OCI-LY7 (cell line): ENCODE measurements around the gene KLHDC9. TPM values are rescaled to one million over a fixed set of nuclear protein-coding genes. Genes with fewer than 3 reads are reported as not detected.
A peak's percentile ranks its signal among the peaks of the same experiment; 100 is the strongest.

Source experiments
- BruUV-seq: library from RNA; stranded (reverse); fragments of 400-500 nt; replicated peaks from 2 replicates; lab custom pipeline; 2021; lab: Mats Ljungman, UMichigan
- CTCF ChIA-PET: fragments of 300-600 bp; sonication (Branson Sonifier 250); formaldehyde crosslinking; loops from one replicate; lab custom pipeline; 2022; ENCODE audit warnings: antibody characterized with exemption; ENCODE audit not compliant: unreplicated experiment; lab: Charles Lee
- POLR2A ChIA-PET: fragments of 300-600 bp; sonication (Branson Sonifier 250); formaldehyde crosslinking; loops from one replicate; lab custom pipeline; 2022; ENCODE audit warnings: antibody characterized with exemption; lab: Charles Lee
- DNase-seq: peaks from one replicate; pipeline ENCODE4 v3.0.0-alpha.2; 2015; ENCODE audit warnings: low spot score
- H2AFZ ChIP-seq: fragments of 200-600 bp; sonication (generic), shearing (Covaris generic); 2 replicates; pipeline ENCODE4 v1.6.1; 2014; ENCODE audit warnings: mild to moderate bottlenecking, antibody characterized with exemption, low read length, moderate library complexity
- H3K27ac ChIP-seq: fragments of 200-600 bp; sonication (generic); 2 replicates; pipeline ENCODE4 v1.5.1; 2014; ENCODE audit warnings: mixed run types, low read depth, mild to moderate bottlenecking, moderate library complexity, low read length, inconsistent platforms; ENCODE audit not compliant: poor library complexity, severe bottlenecking
- H3K36me3 ChIP-seq: fragments of 200-600 bp; sonication (generic); 2 replicates; pipeline ENCODE4 v1.6.1; 2014; ENCODE audit warnings: mild to moderate bottlenecking, antibody characterized with exemption, low read length, moderate library complexity, mixed read lengths; ENCODE audit not compliant: insufficient read depth
- H3K4me1 ChIP-seq: fragments of 200-600 bp; sonication (generic); 2 replicates; pipeline ENCODE4 v1.5.1; 2014; ENCODE audit warnings: mild to moderate bottlenecking, low read length; ENCODE audit not compliant: insufficient read depth, poor library complexity, severe bottlenecking
- H3K4me2 ChIP-seq: fragments of 200-600 bp; sonication (generic); 2 replicates; pipeline ENCODE4 v1.6.1; 2014; ENCODE audit warnings: mild to moderate bottlenecking, low read length
- H3K4me3 ChIP-seq: fragments of 200-600 bp; sonication (generic); 2 replicates; pipeline ENCODE4 v1.5.1; 2014; ENCODE audit warnings: mild to moderate bottlenecking, low read depth, low read length; ENCODE audit not compliant: poor library complexity, severe bottlenecking
- H3K79me2 ChIP-seq: fragments of 200-600 bp; sonication (generic); 2 replicates; pipeline ENCODE4 v1.6.1; 2016; ENCODE audit warnings: low read depth, mild to moderate bottlenecking, low read length, moderate library complexity, mixed read lengths; ENCODE audit not compliant: insufficient read depth
- H3K9me2 ChIP-seq: fragments of 200-600 bp; sonication (generic); 2 replicates; pipeline ENCODE4 v1.6.1; 2016; ENCODE audit warnings: mild to moderate bottlenecking, low read length, mixed read lengths; ENCODE audit not compliant: insufficient read depth
- H3K9me3 ChIP-seq: fragments of 200-600 bp; sonication (generic); 2 replicates; pipeline ENCODE4 v1.6.1; 2014; ENCODE audit warnings: mild to moderate bottlenecking, mixed run types, low read length, mixed read lengths
- H4K20me1 ChIP-seq: fragments of 200-600 bp; sonication (generic); 2 replicates; pipeline ENCODE4 v1.6.1; 2014; ENCODE audit warnings: mild to moderate bottlenecking, antibody characterized with exemption, low read length, moderate library complexity, mixed read lengths; ENCODE audit not compliant: insufficient read depth
- CTCF ChIP-seq: fragments of 200-600 bp; sonication (generic); conservative IDR thresholded peaks from 2 replicates; pipeline ENCODE4 v1.5.1; 2014; ENCODE audit warnings: mild to moderate bottlenecking, antibody characterized with exemption, low read length, moderate library complexity, mixed read lengths
- EZH2phosphoT487 ChIP-seq: fragments of 200-600 bp; sonication (generic); IDR thresholded peaks from 2 replicates; pipeline ENCODE4 v1.6.1; 2018; ENCODE audit warnings: low read depth, borderline replicate concordance, mild to moderate bottlenecking, mixed run types, antibody characterized with exemption, low read length, moderate library complexity, mixed read lengths
- intact Hi-C: fragments of 100-400 bp; cut with micrococcal nuclease; formaldehyde crosslinking; loops from one replicate; pipeline ENCODE4 v1.10.0; 2022; ENCODE audit not compliant: unreplicated experiment
- total RNA-seq, 2 experiments: library from RNA; depleted of rRNA in 1 of 2; stranded (reverse); fragments of >200 nt in 1 of 2; shearing (Covaris generic) in 1 of 2; gene quantifications; 2 replicates each; pipeline ENCODE4 v1.2.3, GENCODE V29; 2014 to 2022

The KLHDC9 gene
- total RNA-seq, 2 experiments from 2014 or later, result 0.95 to 1.3 TPM

GRCh38 chr1:161068306-161069234, 29.6 kb upstream of the KLHDC9 start:
- Histone ChIP-seq H3K79me2 (peaks cover 55% of the 10 kb centered on the region), H2AFZ (no peak overlapping the region), H4K20me1 (peaks cover 6% of the 10 kb centered on the region; the same call in 1 of the 2 replicates), H3K4me3 (peak overlapping the region; percentile 96), H3K4me1 (peaks cover 30% of the 10 kb centered on the region), H3K9me3 (no peaks in the 10 kb centered on the region), H3K27ac (peak overlapping the region; percentile 86), H3K4me2 (peak overlapping the region; percentile 99), H3K36me3 (peaks cover 34% of the 10 kb centered on the region), H3K9me2 (no peaks in the 10 kb centered on the region)
- POLR2A ChIA-PET, result interaction anchor here (0.6 to 3.9 kb wide), 17 partner anchors 8 to 134 kb away, joined by 3 to 42 read pairs (median 4); partner anchors contain the start of genes F11R, NDUFS2, NIT1 and PFDN2
- no TSS peak for BruUV-seq
- TF ChIP-seq CTCF (no peak), EZH2phosphoT487 (no peak)
- intact Hi-C loops, result loop anchor here (1.0 to 2.0 kb wide), 3 partner anchors 23 to 86 kb away; partner anchors contain the start of genes NIT1, PFDN2 and USF1
- DNase-seq, result peak; percentile 84
- CTCF ChIA-PET, result interaction anchor here (1.4 kb wide), 2 partner anchors 9 to 22 kb away, joined by 4 to 6 read pairs; partner anchors contain the start of gene USF1

GRCh38 chr1:161069241-161069640, 28.9 kb upstream of the KLHDC9 start:
- ChIA-PET POLR2A (interaction anchor here (0.5 to 3.9 kb wide), 14 partner anchors 9 to 133 kb away, joined by 3 to 42 read pairs (median 5); partner anchors contain the start of genes NDUFS2, NIT1, PFDN2 and TSTD1), CTCF (interaction anchor here (0.6 to 1.1 kb wide), 3 partner anchors 14 to 38 kb away, joined by 3 to 4 read pairs (median 3); no protein-coding TSS in a partner anchor)
- peaks cover 27% of the 10 kb centered on the region for H3K36me3 ChIP-seq
- intact Hi-C loops, result loop anchor here (2.0 kb wide), 2 partner anchors 50 to 86 kb away; partner anchors contain the start of genes NIT1 and PFDN2
- BruUV-seq, result no TSS peak
- peak overlapping the region; percentile 86 for H3K27ac ChIP-seq
- TF ChIP-seq CTCF (no peak), EZH2phosphoT487 (no peak)
- H3K4me3 ChIP-seq, result peak overlapping the region; percentile 96
- peak; percentile 41 for DNase-seq
- peak overlapping the region; percentile 80; the same call in 1 of the 2 replicates for H2AFZ ChIP-seq
- peaks cover 6% of the 10 kb centered on the region; the same call in 1 of the 2 replicates for H4K20me1 ChIP-seq
- no peaks in the 10 kb centered on the region for H3K9me2 ChIP-seq
- peaks cover 30% of the 10 kb centered on the region for H3K4me1 ChIP-seq
- peaks cover 48% of the 10 kb centered on the region for H3K79me2 ChIP-seq
- no peaks in the 10 kb centered on the region for H3K9me3 ChIP-seq
- peak overlapping the region; percentile 99 for H3K4me2 ChIP-seq
